Nephron progenitor cell (in vitro differentiated cells): ENCODE results near the gene ZNF836.

ENCODE experiments used
- DNase-seq: peaks from one replicate; pipeline ENCODE4 v3.0.0; 2021
- H3K27ac Mint-ChIP-seq: 2 replicates; pipeline ENCODE4 v1.8.0; 2021; ENCODE audit warnings: mild to moderate bottlenecking, moderate library complexity, mixed read lengths
- H3K27me3 Mint-ChIP-seq: 2 replicates; pipeline ENCODE4 v1.8.0; 2021; ENCODE audit warnings: mild to moderate bottlenecking, low read depth, mixed read lengths; ENCODE audit not compliant: poor library complexity
- H3K36me3 Mint-ChIP-seq: 2 replicates; pipeline ENCODE4 v1.8.0; 2021; ENCODE audit warnings: low read depth, mixed read lengths
- H3K4me1 Mint-ChIP-seq: 2 replicates; pipeline ENCODE4 v1.8.0; 2021; ENCODE audit warnings: mixed read lengths
- H3K4me3 Mint-ChIP-seq: 2 replicates; pipeline ENCODE4 v1.8.0; 2021; ENCODE audit warnings: mild to moderate bottlenecking, moderate library complexity, mixed read lengths
- H3K9me3 Mint-ChIP-seq: 2 replicates; pipeline ENCODE4 v1.8.0; 2021; ENCODE audit warnings: mild to moderate bottlenecking, moderate library complexity, mixed read lengths
- TF ChIP-seq, protein P1 (sequence below): fragments of 200-600 bp; sonication (generic); IDR thresholded peaks from 2 replicates; pipeline ENCODE4 v1.5.0; 2021; ENCODE audit warnings: antibody characterized with exemption

ZNF836 gene

GRCh38 chr19:52142001-52142595 lies 29.3 kb downstream of the ZNF836 start:
- no peak for DNase-seq
- Mint-ChIP-seq H3K27me3 (peaks cover 12% of the 10 kb centered on the region), H3K9me3 (peaks cover 77% of the 10 kb centered on the region), H3K4me3 (no peak overlapping the region), H3K27ac (no peak overlapping the region), H3K36me3 (peaks cover 57% of the 10 kb centered on the region), H3K4me1 (peaks cover 24% of the 10 kb centered on the region)
- TF ChIP-seq, protein P1, sequence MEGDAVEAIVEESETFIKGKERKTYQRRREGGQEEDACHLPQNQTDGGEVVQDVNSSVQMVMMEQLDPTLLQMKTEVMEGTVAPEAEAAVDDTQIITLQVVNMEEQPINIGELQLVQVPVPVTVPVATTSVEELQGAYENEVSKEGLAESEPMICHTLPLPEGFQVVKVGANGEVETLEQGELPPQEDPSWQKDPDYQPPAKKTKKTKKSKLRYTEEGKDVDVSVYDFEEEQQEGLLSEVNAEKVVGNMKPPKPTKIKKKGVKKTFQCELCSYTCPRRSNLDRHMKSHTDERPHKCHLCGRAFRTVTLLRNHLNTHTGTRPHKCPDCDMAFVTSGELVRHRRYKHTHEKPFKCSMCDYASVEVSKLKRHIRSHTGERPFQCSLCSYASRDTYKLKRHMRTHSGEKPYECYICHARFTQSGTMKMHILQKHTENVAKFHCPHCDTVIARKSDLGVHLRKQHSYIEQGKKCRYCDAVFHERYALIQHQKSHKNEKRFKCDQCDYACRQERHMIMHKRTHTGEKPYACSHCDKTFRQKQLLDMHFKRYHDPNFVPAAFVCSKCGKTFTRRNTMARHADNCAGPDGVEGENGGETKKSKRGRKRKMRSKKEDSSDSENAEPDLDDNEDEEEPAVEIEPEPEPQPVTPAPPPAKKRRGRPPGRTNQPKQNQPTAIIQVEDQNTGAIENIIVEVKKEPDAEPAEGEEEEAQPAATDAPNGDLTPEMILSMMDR = no peak

GRCh38 chr19:52141203-52141602 lies 30.2 kb downstream of the ZNF836 start:
- DNase-seq = no peak
- TF ChIP-seq, protein P1 = no peak
- H3K4me3 Mint-ChIP-seq = peak overlapping the region; percentile 30
- peaks cover 15% of the 10 kb centered on the region for H3K27me3 Mint-ChIP-seq
- peaks cover 78% of the 10 kb centered on the region for H3K9me3 Mint-ChIP-seq
- peaks cover 24% of the 10 kb centered on the region for H3K4me1 Mint-ChIP-seq
- peak overlapping the region; percentile 66 for H3K27ac Mint-ChIP-seq
- peaks cover 58% of the 10 kb centered on the region for H3K36me3 Mint-ChIP-seq

GRCh38 chr19:52140032-52140710 lies 31.2 kb downstream of the ZNF836 start:
- Mint-ChIP-seq H3K4me3 (peak overlapping the region; percentile 97), H3K9me3 (peaks cover 81% of the 10 kb centered on the region), H3K4me1 (peaks cover 24% of the 10 kb centered on the region), H3K27ac (peak overlapping the region; percentile 99), H3K36me3 (peaks cover 65% of the 10 kb centered on the region), H3K27me3 (peaks cover 13% of the 10 kb centered on the region)
- DNase-seq = peak; percentile 98
- TF ChIP-seq, protein P1 = no peak

DNA sequence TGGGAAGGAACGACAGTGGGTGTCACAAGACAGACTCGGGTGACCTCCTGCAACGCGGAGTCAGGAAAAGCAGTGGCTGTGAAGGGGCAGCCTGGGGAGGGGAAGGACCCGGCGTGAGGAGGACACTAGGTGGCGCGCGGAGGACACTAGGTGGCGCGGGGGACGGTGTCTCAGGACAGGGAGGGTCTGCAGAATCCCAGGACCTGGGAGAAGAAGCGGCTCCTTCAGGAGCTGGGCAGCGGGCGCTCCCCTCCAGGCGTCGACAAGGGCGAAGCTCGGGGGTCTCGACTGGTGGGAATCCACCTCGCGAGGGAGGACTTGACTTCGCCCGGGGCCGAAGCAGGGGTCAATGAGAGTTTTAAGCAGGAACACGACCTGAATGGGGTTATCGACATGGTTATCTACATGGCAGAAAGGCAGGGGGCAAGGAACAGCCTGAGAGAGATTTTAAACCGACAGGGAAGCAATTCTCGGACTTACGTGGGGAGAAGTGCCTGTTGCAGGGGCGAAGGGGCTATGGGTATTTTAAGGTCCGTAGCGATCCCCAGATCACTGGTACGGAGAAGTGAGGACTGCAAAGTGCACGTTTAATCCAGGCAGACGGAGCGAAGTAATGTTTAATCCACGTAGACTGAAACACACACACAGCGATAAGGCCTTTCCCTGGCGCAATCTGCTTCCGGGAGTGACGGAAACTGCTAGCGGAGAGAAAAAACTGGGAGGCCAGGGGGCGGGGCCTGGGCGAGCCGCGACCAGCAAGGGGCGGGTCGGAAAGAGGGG lies 32.0 kb downstream of the ZNF836 start, which contains the start of gene ZNF616:
Gene ZNF616 (minus strand): TSS at position 687 of the 780 bp plus-strand sequence. CDS start 9,426 bp downstream, outside the sequence.
- H3K36me3 Mint-ChIP-seq = peaks cover 67% of the 10 kb centered on the region
- DNase-seq = peak; percentile 91
- H3K27me3 Mint-ChIP-seq = peaks cover 13% of the 10 kb centered on the region
- peak within 1 kb of the TSS; percentile 99 for H3K27ac Mint-ChIP-seq
- TF ChIP-seq, protein P1 = peak; percentile 67
- peak within 1 kb of the TSS; percentile 97 for H3K4me3 Mint-ChIP-seq
- peaks cover 24% of the 10 kb centered on the region for H3K4me1 Mint-ChIP-seq
- peaks cover 81% of the 10 kb centered on the region for H3K9me3 Mint-ChIP-seq

GRCh38 chr19:52138983-52139251 lies 32.5 kb downstream of the ZNF836 start:
- peak overlapping the region; percentile 97 for H3K4me3 Mint-ChIP-seq

More at GRCh38 chr19:52138983-52139251, 32.5 kb downstream of the ZNF836 start:
- peaks cover 24% of the 10 kb centered on the region for H3K4me1 Mint-ChIP-seq
- peaks cover 84% of the 10 kb centered on the region for H3K9me3 Mint-ChIP-seq
- peak overlapping the region; percentile 99 for H3K27ac Mint-ChIP-seq
- no peak for DNase-seq
- peaks cover 13% of the 10 kb centered on the region for H3K27me3 Mint-ChIP-seq
- TF ChIP-seq, protein P1 = no peak
- H3K36me3 Mint-ChIP-seq = peaks cover 72% of the 10 kb centered on the region
